Suprapubic skin (tissue), 3 donors: ENCODE results near the gene FAM210B.

Experiments used
- EP300 ChIP-seq: sonication (generic); formaldehyde crosslinking; IDR thresholded peaks from one replicate; pipeline ENCODE4 v1.6.1; 2017; ENCODE audit warnings: antibody characterized with exemption
- TF ChIP-seq, protein P1 (sequence below), 2 donors: fragments of 200-600 bp in 1 of 2; fragments of 450-650 bp in 1 of 2; sonication (generic) in 1 of 2; IDR thresholded peaks; one replicate each; pipeline ENCODE4 v1.5.1; 2016 to 2019; ENCODE audit warnings: antibody characterized with exemption in 2 of 2, mild to moderate bottlenecking in 1 of 2, moderate library complexity in 1 of 2

DNA sequence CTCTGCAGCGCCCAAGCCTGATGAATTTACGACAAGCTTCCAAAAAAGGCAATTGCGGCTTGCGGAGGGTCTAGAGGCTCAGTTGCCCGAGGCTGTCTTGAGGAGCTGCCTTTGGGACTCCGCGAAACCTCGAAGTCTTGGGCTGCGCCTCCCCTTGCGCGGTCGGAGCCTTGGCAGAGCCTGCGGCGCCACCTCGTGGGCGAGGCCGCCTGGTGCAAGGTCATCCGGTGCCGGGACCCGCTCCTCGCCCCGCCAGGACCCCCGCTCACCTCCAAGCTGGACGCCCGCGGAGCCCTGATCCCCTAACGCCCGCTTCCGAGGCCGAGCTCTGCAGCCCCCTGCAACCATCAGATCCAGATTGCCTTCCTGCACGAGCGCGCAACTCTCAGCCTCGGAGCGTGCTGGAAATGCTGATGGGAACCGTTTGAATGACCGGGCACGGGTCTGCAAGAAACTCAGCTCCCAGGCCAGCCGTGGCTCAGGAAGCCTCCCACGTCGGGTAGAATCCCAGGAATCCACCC lies 14.9 kb upstream of the FAM210B start:
- TF ChIP-seq, protein P1, sequence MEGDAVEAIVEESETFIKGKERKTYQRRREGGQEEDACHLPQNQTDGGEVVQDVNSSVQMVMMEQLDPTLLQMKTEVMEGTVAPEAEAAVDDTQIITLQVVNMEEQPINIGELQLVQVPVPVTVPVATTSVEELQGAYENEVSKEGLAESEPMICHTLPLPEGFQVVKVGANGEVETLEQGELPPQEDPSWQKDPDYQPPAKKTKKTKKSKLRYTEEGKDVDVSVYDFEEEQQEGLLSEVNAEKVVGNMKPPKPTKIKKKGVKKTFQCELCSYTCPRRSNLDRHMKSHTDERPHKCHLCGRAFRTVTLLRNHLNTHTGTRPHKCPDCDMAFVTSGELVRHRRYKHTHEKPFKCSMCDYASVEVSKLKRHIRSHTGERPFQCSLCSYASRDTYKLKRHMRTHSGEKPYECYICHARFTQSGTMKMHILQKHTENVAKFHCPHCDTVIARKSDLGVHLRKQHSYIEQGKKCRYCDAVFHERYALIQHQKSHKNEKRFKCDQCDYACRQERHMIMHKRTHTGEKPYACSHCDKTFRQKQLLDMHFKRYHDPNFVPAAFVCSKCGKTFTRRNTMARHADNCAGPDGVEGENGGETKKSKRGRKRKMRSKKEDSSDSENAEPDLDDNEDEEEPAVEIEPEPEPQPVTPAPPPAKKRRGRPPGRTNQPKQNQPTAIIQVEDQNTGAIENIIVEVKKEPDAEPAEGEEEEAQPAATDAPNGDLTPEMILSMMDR (IDR thresholded peaks at IDR 0.05) = peak; percentile 37 to 75
- TF ChIP-seq EP300 = no peak
